C1 segment of cervical spinal cord (tissue), 14 donors: Measurements from ENCODE around the gene GOLGA6C.
"Not testable (repeated sequence)": the region's sequence is repeated elsewhere in the genome, so short reads cannot be mapped to it uniquely, and the experiment has no call there.

ENCODE experiments used
- DNase-seq, 14 donors: peaks; one replicate each; lab custom pipeline; 2025; lab: John Stamatoyannopoulos, UW

The GOLGA6C gene, protein sequence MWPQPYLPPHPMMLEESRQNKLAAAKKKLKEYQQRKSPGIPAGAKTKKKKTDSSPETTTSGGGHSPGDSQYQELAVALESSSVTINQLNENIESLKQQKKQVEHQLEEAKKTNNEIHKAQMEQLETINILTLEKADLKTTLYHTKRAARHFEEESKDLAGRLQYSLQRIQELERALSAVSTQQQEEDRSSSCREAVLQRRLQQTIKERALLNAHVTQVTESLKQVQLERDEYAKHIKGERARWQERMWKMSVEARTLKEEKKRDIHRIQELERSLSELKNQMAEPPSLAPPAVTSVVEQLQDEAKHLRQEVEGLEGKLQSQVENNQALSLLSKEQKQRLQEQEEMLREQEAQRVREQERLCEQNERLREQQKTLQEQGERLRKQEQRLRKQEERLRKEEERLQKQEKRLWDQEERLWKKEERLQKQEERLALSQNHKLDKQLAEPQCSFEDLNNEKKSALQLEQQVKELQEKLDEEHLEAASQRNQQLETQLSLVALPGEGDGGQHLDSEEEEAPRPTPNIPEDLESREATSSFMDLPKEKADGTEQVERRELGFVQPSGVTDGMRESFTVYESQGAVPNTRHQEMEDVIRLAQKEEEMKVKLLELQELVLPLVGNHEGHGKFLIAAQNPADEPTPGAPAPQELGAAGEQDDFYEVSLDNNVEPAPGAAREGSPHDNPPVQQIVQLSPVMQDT

DNA sequence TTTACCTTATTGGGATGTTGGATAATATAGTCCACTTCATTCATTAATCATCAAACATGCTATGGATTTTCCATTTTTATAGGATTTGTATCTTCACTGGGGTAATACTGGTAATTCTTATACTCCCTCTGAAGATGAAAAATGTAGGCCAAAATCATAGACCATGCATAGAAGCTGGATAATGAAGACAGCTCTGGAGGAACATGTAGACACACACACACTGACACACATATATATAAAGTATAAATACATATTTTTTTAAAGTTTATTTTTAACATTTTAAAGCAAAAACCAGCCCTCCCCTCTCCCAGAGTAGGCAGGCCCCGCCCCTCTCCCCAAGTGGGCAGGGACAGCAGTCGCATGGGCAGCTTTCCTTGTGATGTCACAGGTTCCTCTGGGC, at the start of gene GOLGA6C:
GOLGA6C (plus strand) TSS at position 301 of the 400 bp plus-strand sequence. CDS start 265 bp downstream, outside the sequence.
- DNase-seq: not testable (repeated sequence)

- DNase-seq: no peak
These were observed 49.4 kb upstream of the GOLGA6C start for GRCh38 chr15:75208501-75209288.

- DNase-seq: no peak
These were observed 48.9 kb upstream of the GOLGA6C start for GRCh38 chr15:75209289-75209676.

GRCh38 chr15:75210811-75211230, 47.3 kb upstream of the GOLGA6C start:
- no peak for DNase-seq

DNA sequence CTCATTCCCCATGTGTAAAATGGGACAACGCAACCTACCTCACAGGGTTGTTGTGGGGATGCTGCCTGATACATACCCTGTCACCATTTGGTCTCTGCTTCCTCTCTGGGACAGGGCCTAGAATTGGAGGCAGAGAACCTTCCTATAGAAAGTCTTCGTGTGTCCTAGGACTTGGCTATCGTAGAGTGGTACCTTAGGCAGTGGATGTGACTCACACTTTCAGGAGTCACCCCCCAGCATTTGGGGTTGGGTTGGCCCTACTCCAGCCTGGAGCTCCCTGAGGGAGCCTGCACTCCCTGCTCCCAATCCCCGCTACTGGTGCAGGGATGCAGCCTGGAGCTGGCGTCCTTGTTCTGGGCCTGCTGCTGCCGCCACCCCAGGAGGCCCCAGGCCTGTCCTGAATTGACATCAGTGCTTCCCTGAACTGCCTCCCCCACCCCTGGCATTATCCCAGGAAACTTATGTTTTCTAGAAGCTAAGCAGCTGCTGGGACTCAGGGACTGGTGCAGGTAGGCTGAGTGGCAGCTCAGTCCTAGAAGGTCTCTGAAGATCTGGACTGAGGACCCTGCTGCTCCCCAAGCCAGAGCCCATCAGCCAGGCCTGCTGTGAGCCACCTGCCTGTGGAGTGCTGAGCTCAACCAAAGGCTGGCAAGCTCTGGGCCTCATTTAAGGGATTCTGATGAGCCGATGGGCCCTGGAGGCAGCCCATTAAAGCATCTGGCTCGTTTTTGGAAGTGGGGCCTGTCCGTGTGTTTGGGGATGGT, 46.5 kb upstream of the GOLGA6C start:
- DNase-seq: peak in 1 of 14 donors; percentile 21

DNA sequence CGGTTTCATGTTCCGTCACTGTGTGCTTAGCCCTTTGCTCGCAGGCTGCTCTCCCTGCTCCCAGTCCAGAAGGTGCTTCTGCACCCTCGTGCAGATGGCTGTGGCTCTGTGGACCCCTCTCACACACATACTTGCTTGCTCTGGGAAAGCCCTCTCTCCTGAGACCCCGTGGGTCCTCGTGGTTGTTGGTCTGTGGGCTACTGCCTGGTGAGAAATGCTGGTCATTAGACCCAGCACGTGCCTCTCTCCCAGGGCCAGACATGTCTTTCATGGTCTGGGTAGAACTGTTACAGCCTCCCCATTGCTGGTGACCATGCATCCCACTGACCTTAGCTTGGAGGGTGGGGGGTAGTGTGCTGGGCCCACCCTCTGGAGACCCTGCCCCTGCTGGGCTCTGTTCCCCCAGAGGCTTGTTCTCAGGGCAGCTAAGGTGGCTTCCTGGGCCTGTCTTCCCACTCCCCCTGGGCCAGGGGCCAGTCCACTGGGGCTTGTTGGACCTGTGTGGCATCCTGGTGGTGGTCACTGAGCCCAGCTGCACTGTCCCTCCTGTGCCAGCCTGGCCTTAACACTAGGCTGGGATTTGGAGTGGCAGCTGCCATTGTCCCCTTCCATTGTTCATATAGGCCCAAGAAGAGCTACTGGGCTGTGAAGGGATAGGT, 45.8 kb upstream of the GOLGA6C start:
- DNase-seq: no peak

- DNase-seq: no peak
These were observed 44.8 kb upstream of the GOLGA6C start for GRCh38 chr15:75213212-75213767.

DNA sequence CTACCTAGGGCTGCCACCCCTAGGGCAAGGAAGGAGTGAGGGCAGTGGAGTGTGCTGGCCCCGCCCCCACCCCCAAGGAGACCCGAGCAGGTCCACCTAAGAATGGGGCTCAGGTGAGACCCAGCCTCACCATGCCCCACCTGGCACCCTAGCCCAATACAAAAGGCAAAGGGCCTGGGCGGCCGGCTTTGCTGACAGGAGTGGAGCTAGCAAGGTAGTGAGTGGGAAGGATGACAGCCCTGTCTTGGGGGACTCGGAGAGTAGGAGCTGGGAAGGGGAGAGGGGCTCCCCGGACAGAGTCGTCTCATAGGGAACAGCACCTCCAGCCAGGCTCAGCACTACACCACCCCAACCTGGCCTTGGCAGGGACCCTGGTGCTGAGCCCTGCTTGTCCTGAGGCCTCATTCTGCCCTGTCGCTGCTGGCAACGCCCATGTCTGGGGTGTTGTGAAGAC, 44.3 kb upstream of the GOLGA6C start:
- DNase-seq: no peak

- no peak for DNase-seq
These were observed 43.6 kb upstream of the GOLGA6C start for GRCh38 chr15:75214293-75215096.

- DNase-seq: no peak
These were observed 42.8 kb upstream of the GOLGA6C start for GRCh38 chr15:75215107-75216004.

DNA sequence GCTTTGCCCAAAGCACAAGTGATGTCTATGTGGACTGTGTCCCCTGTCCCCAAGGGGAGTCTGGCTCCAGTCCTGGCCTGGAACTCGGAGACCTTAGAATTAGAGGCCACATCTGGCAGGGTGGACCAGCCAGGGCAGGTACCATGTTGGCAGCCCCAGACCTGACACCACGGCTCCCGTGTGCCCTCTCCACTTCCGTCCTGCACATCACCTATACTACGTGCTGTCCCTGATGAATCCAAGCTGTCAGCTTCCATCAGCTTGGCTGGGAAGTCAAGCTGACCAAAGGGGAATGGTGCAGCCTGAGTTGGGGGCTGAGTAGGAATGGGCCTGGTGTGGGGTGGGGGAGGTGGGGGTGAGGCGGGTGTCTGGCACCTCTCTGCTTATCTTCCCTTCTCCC, 41.1 kb upstream of the GOLGA6C start:
- DNase-seq: no peak

DNA sequence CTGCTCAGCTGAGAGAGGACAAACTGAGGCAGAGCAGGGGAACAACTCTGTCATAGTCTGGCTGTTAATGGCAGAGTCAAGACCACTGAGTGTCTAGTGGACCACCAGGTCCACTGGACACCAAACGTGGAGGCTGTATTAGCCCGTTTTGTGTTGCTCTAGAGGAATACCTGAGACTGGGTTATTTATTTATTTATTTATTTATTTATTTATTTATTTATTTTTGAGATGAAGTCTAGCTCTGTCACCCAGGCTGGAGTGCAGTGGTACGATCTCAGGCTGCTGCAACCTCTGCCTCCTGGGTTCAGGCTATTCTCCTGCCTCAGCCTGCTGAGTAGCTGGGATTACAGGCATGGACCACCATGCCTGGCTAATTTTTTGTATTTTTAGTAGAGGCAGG, 40.6 kb upstream of the GOLGA6C start:
- DNase-seq: not testable (repeated sequence)

DNA sequence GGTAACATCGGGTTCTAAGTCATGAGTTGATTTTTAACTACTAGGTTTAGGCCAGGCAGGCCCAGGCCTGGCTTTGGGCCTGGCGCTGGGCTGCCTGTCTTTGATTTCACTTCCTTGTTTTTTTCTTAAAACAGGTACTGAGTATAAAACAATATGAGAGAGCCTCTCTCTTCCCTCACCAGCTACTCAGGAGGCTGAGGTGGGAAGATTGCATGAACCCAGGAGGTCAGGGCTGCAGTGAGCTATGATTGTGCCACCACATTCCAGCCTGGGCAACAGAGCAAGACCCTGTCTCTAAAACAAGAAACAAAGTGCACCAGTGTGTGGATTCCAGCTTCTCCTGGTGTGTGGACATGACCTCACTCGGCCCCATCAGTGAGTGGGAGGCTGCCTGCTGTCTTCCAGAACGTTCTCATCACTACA, 38.6 kb upstream of the GOLGA6C start:
- not testable (repeated sequence) for DNase-seq

DNA sequence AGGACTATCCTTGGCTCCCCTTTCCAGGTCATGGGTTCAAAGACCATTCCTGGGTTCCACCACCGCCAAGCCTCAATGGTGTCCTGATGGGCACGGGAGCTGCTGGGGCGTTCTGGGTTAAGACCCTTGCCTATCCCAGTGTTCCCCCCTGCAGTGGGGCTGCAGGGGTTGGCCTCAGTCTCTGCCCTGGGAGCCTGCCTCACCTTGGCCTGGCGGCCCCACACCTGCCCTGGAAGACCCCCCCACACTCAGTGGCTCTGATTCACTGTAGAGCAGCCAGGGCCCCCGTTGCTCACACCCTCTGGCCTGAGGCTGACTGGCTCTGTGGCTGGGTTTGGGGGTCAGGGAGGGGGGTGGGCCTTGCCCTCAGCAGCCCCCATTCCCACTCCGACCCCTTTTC, 34.4 kb upstream of the GOLGA6C start:
- no peak for DNase-seq

GRCh38 chr15:75224281-75224680, 33.9 kb upstream of the GOLGA6C start:
- DNase-seq: no peak

- not testable (repeated sequence) for DNase-seq
These were observed 32.9 kb upstream of the GOLGA6C start for GRCh38 chr15:75225102-75225836.

GRCh38 chr15:75225951-75226732, 32.0 kb upstream of the GOLGA6C start:
- no peak for DNase-seq
